Astrocyte (in vitro differentiated cells and primary cell): ENCODE measurements around the gene ITGB3. TPM values are rescaled to one million over a fixed set of nuclear protein-coding genes. Genes with fewer than 3 reads are reported as not detected.

Experiments
- DNase-seq: peaks from one replicate; pipeline ENCODE4 v3.0.0-alpha.2; 2010; ENCODE audit warnings: low read depth
- FAIRE-seq: peaks from 2 replicates; lab custom pipeline; 2011; peaks lifted over from hg19 to GRCh38; lab: Jason Lieb, UNC
- H2AFZ ChIP-seq: 2 replicates; pipeline ENCODE4 v1.6.0; 2012; ENCODE audit warnings: low read depth, low read length, inconsistent platforms
- H3K27ac ChIP-seq: 2 replicates; pipeline ENCODE4 v1.5.1; 2011; ENCODE audit warnings: low read depth, low read length, inconsistent platforms
- H3K27me3 ChIP-seq: 2 replicates; pipeline ENCODE4 v1.6.0; 2011; ENCODE audit warnings: low read length, inconsistent platforms; ENCODE audit not compliant: insufficient read depth
- H3K36me3 ChIP-seq: 2 replicates; pipeline ENCODE4 v1.5.1; 2011; ENCODE audit warnings: low read length, inconsistent platforms; ENCODE audit not compliant: insufficient read depth
- H3K4me1 ChIP-seq: 2 replicates; pipeline ENCODE4 v1.5.1; 2011; ENCODE audit warnings: low read length, inconsistent platforms; ENCODE audit not compliant: insufficient read depth
- H3K4me2 ChIP-seq: 2 replicates; pipeline ENCODE4 v1.6.0; 2012; ENCODE audit warnings: low read length, inconsistent platforms
- H3K4me3 ChIP-seq: 2 replicates; pipeline ENCODE4 v1.5.1; 2011; ENCODE audit warnings: low read depth, mild to moderate bottlenecking, low read length, inconsistent platforms; ENCODE audit not compliant: insufficient read depth
- H3K79me2 ChIP-seq: 2 replicates; pipeline ENCODE4 v1.6.0; 2012; ENCODE audit warnings: mild to moderate bottlenecking, low read length, inconsistent platforms; ENCODE audit not compliant: insufficient read depth
- H3K9ac ChIP-seq: 2 replicates; pipeline ENCODE4 v1.6.0; 2012; ENCODE audit warnings: mild to moderate bottlenecking, low read length, inconsistent platforms
- H3K9me3 ChIP-seq: 2 replicates; pipeline ENCODE4 v1.5.1; 2012; ENCODE audit warnings: low read depth, mild to moderate bottlenecking, low read length, inconsistent platforms; ENCODE audit not compliant: insufficient read depth
- H4K20me1 ChIP-seq: 2 replicates; pipeline ENCODE4 v1.6.0; 2012; ENCODE audit warnings: low read length, inconsistent platforms; ENCODE audit not compliant: insufficient read depth
- H3K27ac Mint-ChIP-seq: one replicate; pipeline ENCODE4 v1.8.0; 2021; ENCODE audit warnings: mild to moderate bottlenecking, mixed read lengths; ENCODE audit not compliant: unreplicated experiment
- H3K27me3 Mint-ChIP-seq: one replicate; pipeline ENCODE4 v1.8.0; 2021; ENCODE audit warnings: low read depth, mixed read lengths; ENCODE audit not compliant: unreplicated experiment
- H3K36me3 Mint-ChIP-seq: one replicate; pipeline ENCODE4 v1.8.0; 2021; ENCODE audit warnings: low read depth, mixed read lengths; ENCODE audit not compliant: unreplicated experiment
- H3K4me1 Mint-ChIP-seq: one replicate; pipeline ENCODE4 v1.8.0; 2021; ENCODE audit warnings: low read depth, mixed read lengths; ENCODE audit not compliant: unreplicated experiment
- H3K4me3 Mint-ChIP-seq: one replicate; pipeline ENCODE4 v1.8.0; 2021; ENCODE audit warnings: mild to moderate bottlenecking, moderate library complexity, mixed read lengths; ENCODE audit not compliant: unreplicated experiment
- H3K9me3 Mint-ChIP-seq: one replicate; pipeline ENCODE4 v1.8.0; 2021; ENCODE audit warnings: mild to moderate bottlenecking, mixed read lengths; ENCODE audit not compliant: unreplicated experiment
- EZH2 ChIP-seq: IDR thresholded peaks from 2 replicates; pipeline ENCODE4 v1.6.1; 2012; ENCODE audit warnings: mild to moderate bottlenecking, low read length, inconsistent platforms; ENCODE audit not compliant: insufficient read depth
- total RNA-seq: library from RNA; stranded (reverse); gene quantifications from 2 replicates; pipeline ENCODE4 v1.2.1, GENCODE V29; 2021
- TF ChIP-seq, protein P1 (sequence below): IDR thresholded peaks from 2 replicates; pipeline ENCODE4 v1.5.1; 2011; ENCODE audit warnings: low read depth, mild to moderate bottlenecking, inconsistent platforms, low read length, moderate library complexity; ENCODE audit not compliant: insufficient read depth

The ITGB3 gene
- total RNA-seq, 1 donor from 2014 or later, result 44.0 TPM

DNA sequence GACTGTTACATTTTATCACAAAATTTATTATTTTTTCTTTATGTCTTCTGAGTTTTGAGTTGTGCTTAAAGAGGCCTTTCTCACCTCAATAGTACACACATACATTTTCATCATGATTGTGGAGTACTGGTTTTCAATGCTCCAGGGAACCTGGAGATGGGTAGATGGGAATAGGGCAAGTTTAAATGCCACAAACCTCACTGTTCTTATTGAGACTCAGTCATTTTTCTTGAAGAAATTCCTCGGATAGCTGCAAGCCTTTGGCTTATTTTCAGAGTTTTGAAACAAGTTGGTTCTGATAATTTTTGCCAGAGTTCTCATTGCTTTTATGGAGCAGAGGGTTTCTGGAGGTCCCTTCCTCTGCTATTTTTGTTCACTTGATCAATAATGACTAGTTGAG, 105.0 kb downstream of the ITGB3 start:
- no peak overlapping the region for H3K4me3 ChIP-seq
- no peaks in the 10 kb centered on the region for H3K79me2 ChIP-seq
- H3K27me3 ChIP-seq, result no peaks in the 10 kb centered on the region
- no peak overlapping the region for H3K9ac ChIP-seq
- Mint-ChIP-seq H3K4me3 (no peak overlapping the region), H3K27me3 (no peaks in the 10 kb centered on the region), H3K36me3 (peaks cover 1% of the 10 kb centered on the region), H3K9me3 (peaks cover 6% of the 10 kb centered on the region), H3K27ac (no peak overlapping the region), H3K4me1 (no peaks in the 10 kb centered on the region)
- no peaks in the 10 kb centered on the region for H3K4me1 ChIP-seq
- no peak overlapping the region for H3K27ac ChIP-seq
- TF ChIP-seq, protein P1, sequence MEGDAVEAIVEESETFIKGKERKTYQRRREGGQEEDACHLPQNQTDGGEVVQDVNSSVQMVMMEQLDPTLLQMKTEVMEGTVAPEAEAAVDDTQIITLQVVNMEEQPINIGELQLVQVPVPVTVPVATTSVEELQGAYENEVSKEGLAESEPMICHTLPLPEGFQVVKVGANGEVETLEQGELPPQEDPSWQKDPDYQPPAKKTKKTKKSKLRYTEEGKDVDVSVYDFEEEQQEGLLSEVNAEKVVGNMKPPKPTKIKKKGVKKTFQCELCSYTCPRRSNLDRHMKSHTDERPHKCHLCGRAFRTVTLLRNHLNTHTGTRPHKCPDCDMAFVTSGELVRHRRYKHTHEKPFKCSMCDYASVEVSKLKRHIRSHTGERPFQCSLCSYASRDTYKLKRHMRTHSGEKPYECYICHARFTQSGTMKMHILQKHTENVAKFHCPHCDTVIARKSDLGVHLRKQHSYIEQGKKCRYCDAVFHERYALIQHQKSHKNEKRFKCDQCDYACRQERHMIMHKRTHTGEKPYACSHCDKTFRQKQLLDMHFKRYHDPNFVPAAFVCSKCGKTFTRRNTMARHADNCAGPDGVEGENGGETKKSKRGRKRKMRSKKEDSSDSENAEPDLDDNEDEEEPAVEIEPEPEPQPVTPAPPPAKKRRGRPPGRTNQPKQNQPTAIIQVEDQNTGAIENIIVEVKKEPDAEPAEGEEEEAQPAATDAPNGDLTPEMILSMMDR, result no peak
- no peak for TF ChIP-seq EZH2
- no peaks in the 10 kb centered on the region for H3K9me3 ChIP-seq
- no peaks in the 10 kb centered on the region for H4K20me1 ChIP-seq
- H3K36me3 ChIP-seq, result no peaks in the 10 kb centered on the region
- no peak overlapping the region for H3K4me2 ChIP-seq
- H2AFZ ChIP-seq, result no peak overlapping the region
- FAIRE-seq, result no peak
- DNase-seq, result no peak

Other genes starting within 250 kb of the ITGB3 start
- 137 and 151 TPM in 2 replicates for gene CDC27, start 64.5 kb upstream of the ITGB3 start, total RNA-seq
- 22.7 and 38.5 TPM in 2 replicates for gene MYL4, start 44.5 kb upstream of the ITGB3 start, total RNA-seq
- 0.66 and 1.4 TPM in 2 replicates for gene EFCAB13, start 70.1 kb downstream of the ITGB3 start, total RNA-seq